WTC11 (cell line): ENCODE results near the gene GPA33.

ENCODE experiments used
- ATF1 ChIP-seq: sonication (generic); formaldehyde crosslinking; IDR thresholded peaks from 2 replicates; pipeline ENCODE4 v1.8.1; 2023; ENCODE audit warnings: mild to moderate bottlenecking, moderate library complexity, missing genetic modification reagents
- CTCF ChIP-seq: fragments of 200-600 bp; IDR thresholded peaks from 2 replicates; pipeline ENCODE4 v1.8.0; 2022; ENCODE audit warnings: antibody characterized with exemption
- FOXP4 ChIP-seq: sonication (generic); formaldehyde crosslinking; IDR thresholded peaks from 2 replicates; pipeline ENCODE4 v1.8.0; 2022; ENCODE audit warnings: mild to moderate bottlenecking, missing genetic modification reagents
- TEAD1 ChIP-seq: sonication (generic); formaldehyde crosslinking; IDR thresholded peaks from 2 replicates; pipeline ENCODE4 v1.8.0; 2022; ENCODE audit warnings: mild to moderate bottlenecking, missing genetic modification reagents

GRCh38 chr1:167120899-167121298 is 30.7 kb upstream of the GPA33 start:
- TF ChIP-seq FOXP4 (CRISPR knock-in tag): no peak
- TF ChIP-seq CTCF: no peak
- no peak for TF ChIP-seq ATF1 (CRISPR knock-in tag)
- no peak for TF ChIP-seq TEAD1 (CRISPR knock-in tag)
